ENCODE measurements around the gene GPR143.

The GPR143 gene

GRCh38 chrX:9804444-9804843 lies 38.8 kb upstream of the GPR143 start:
- TF ChIP-seq ISL1 (CRISPR knock-in tag; IDR thresholded peaks at IDR 0.05) (no peak), TOX (CRISPR knock-in tag; IDR thresholded peaks at IDR 0.05; ENCODE audit: borderline replicate concordance) (no peak), ZNF8 (CRISPR knock-in tag; IDR thresholded peaks at IDR 0.05) (no peak), ZNF565 (CRISPR knock-in tag; conservative IDR thresholded peaks at IDR 0.05; ENCODE audit: low read depth) (no peak), ZFP3 (CRISPR knock-in tag; IDR thresholded peaks at IDR 0.05) (no peak), ZNF70 (CRISPR knock-in tag; IDR thresholded peaks at IDR 0.05) (no peak), OSR1 (CRISPR knock-in tag; IDR thresholded peaks at IDR 0.05) (no peak), SNAI2 (CRISPR knock-in tag; IDR thresholded peaks at IDR 0.05) (no peak), ESRRG (CRISPR knock-in tag; IDR thresholded peaks at IDR 0.05) (no peak), TCF4 (CRISPR knock-in tag; IDR thresholded peaks at IDR 0.05; ENCODE audit: borderline replicate concordance) (no peak), CSDC2 (CRISPR knock-in tag; IDR thresholded peaks at IDR 0.05) (no peak), CREB5 (CRISPR knock-in tag; IDR thresholded peaks at IDR 0.05; ENCODE audit: low read depth) (no peak), GLIS3 (CRISPR knock-in tag; IDR thresholded peaks at IDR 0.05) (no peak), RARB (CRISPR knock-in tag; IDR thresholded peaks at IDR 0.05) (no peak), ZFP30 (CRISPR knock-in tag; IDR thresholded peaks at IDR 0.05) (no peak), TSHZ2 (CRISPR knock-in tag; IDR thresholded peaks at IDR 0.05) (no peak)
- TF ChIP-seq, protein P1, sequence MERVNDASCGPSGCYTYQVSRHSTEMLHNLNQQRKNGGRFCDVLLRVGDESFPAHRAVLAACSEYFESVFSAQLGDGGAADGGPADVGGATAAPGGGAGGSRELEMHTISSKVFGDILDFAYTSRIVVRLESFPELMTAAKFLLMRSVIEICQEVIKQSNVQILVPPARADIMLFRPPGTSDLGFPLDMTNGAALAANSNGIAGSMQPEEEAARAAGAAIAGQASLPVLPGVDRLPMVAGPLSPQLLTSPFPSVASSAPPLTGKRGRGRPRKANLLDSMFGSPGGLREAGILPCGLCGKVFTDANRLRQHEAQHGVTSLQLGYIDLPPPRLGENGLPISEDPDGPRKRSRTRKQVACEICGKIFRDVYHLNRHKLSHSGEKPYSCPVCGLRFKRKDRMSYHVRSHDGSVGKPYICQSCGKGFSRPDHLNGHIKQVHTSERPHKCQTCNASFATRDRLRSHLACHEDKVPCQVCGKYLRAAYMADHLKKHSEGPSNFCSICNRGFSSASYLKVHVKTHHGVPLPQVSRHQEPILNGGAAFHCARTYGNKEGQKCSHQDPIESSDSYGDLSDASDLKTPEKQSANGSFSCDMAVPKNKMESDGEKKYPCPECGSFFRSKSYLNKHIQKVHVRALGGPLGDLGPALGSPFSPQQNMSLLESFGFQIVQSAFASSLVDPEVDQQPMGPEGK (CRISPR knock-in tag; IDR thresholded peaks at IDR 0.05; ENCODE audit: borderline replicate concordance): no peak
- TF ChIP-seq, protein P2, sequence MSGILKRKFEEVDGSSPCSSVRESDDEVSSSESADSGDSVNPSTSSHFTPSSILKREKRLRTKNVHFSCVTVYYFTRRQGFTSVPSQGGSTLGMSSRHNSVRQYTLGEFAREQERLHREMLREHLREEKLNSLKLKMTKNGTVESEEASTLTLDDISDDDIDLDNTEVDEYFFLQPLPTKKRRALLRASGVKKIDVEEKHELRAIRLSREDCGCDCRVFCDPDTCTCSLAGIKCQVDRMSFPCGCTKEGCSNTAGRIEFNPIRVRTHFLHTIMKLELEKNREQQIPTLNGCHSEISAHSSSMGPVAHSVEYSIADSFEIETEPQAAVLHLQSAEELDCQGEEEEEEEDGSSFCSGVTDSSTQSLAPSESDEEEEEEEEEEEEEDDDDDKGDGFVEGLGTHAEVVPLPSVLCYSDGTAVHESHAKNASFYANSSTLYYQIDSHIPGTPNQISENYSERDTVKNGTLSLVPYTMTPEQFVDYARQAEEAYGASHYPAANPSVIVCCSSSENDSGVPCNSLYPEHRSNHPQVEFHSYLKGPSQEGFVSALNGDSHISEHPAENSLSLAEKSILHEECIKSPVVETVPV (CRISPR knock-in tag; IDR thresholded peaks at IDR 0.05): no peak
- no peak for ATAC-seq

DNA sequence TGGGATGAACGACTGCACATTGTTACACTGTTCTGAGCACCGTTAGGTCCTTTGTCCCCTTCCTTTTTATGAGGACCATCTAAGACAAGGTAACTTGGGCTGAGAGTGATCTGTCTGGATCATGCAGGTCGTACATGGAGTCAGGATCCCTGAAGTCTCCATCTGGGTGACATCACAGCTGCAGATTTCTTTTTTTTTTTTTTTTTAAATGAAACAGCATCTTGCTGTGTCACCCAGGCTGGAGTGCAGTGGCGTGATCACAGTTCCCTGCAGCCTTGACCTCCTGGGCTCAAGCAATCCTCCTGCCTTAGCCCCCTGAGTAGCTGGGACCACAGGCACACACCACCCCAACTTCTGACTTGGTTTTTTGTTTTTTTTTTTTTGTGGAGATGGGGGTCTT lies 37.1 kb upstream of the GPR143 start:
- ATAC-seq: no peak
- TF ChIP-seq ZNF8 (CRISPR knock-in tag; IDR thresholded peaks at IDR 0.05) (no peak), ISL1 (CRISPR knock-in tag; IDR thresholded peaks at IDR 0.05) (no peak), GLIS3 (CRISPR knock-in tag; IDR thresholded peaks at IDR 0.05) (no peak), RARB (CRISPR knock-in tag; IDR thresholded peaks at IDR 0.05) (no peak), ZFP3 (CRISPR knock-in tag; IDR thresholded peaks at IDR 0.05) (no peak)

DNA sequence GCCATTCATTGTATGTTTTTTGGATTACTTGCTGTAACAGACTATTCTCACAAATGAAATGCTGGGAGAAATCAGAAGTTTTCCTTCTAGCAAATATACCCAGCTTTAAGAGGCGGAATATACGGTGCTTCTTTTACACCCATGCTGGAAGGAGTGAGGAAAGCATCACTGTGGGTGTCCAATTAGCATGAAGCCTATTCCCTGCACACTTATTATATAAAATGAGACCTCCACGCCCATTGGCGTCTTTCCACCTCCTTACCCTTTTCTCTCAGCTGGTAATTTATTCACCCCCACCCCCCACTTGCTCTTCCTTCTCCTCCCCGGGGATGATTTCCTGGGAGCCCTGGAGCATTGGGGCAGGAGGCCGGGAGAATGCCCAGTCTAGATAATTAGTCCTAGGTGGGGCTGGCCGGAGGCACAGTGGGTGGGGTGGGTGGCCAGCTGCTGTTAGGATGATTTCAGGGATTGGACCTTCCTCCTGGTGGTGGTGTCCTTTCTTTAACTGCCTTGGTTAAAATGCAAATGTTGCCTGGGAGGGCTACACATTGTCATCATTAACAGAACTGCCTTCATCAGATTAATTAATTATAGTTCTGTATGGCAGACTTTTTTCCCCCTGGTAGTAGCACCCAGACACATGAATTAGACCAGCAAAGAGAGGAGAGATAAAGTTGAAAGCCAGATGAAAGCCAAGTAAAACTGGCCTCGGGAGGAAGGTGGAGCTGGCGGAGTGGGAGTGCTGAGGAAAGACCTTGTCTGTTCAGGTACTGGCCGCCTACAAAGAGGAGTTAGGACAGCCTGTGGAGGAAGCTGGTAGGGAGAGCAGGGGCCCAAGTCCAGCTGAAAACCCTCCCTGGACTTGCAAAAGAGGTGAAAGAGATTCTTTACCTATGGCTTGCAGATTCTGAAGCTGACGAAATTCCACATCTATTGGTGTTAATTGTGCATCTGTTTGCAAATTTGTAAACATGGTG lies 32.0 kb upstream of the GPR143 start:
- TF ChIP-seq ZNF565 (CRISPR knock-in tag; conservative IDR thresholded peaks at IDR 0.05; ENCODE audit: low read depth) (no peak), OSR1 (CRISPR knock-in tag; IDR thresholded peaks at IDR 0.05) (no peak), SNAI2 (CRISPR knock-in tag; IDR thresholded peaks at IDR 0.05) (no peak), CREB5 (CRISPR knock-in tag; IDR thresholded peaks at IDR 0.05; ENCODE audit: low read depth) (no peak), ZNF70 (CRISPR knock-in tag; IDR thresholded peaks at IDR 0.05) (no peak), ZNF8 (CRISPR knock-in tag; IDR thresholded peaks at IDR 0.05) (no peak), TCF4 (CRISPR knock-in tag; IDR thresholded peaks at IDR 0.05; ENCODE audit: borderline replicate concordance) (no peak), CSDC2 (CRISPR knock-in tag; IDR thresholded peaks at IDR 0.05) (no peak), TOX (CRISPR knock-in tag; IDR thresholded peaks at IDR 0.05; ENCODE audit: borderline replicate concordance) (no peak), GLIS3 (CRISPR knock-in tag; IDR thresholded peaks at IDR 0.05) (no peak), BACH2 (CRISPR knock-in tag; IDR thresholded peaks at IDR 0.05; ENCODE audit: borderline replicate concordance) (no peak), ISL1 (CRISPR knock-in tag; IDR thresholded peaks at IDR 0.05) (no peak), TSHZ2 (CRISPR knock-in tag; IDR thresholded peaks at IDR 0.05) (no peak), ARNTL (CRISPR knock-in tag; IDR thresholded peaks at IDR 0.05; ENCODE audit: borderline replicate concordance, low read depth) (no peak), ZFP30 (CRISPR knock-in tag; IDR thresholded peaks at IDR 0.05) (no peak), ZFP3 (CRISPR knock-in tag; IDR thresholded peaks at IDR 0.05) (no peak)
- TF ChIP-seq, protein P2 (CRISPR knock-in tag; IDR thresholded peaks at IDR 0.05): no peak
- no peak for ATAC-seq
